Heart left ventricle (tissue), 16 donors: Measurements from ENCODE around the gene WDR90. TPM values are rescaled to one million over a fixed set of nuclear protein-coding genes. Genes with fewer than 3 reads are reported as not detected.

Source experiments
- ATAC-seq, 4 donors: fragments of 200-7000 bp; cut with Tn5 transposase; one replicate each; pipeline ENCODE4 v1.9.1; 2020 to 2022; ENCODE audit warnings: moderate library complexity in 4 of 4, mild to moderate bottlenecking in 3 of 4, moderate number of reproducible peaks in 1 of 4
- DNase-seq, 5 donors: peaks; one replicate each; pipeline ENCODE4 v3.0.0-alpha.2; 2020
- H3K27ac ChIP-seq, 12 donors: fragments of 200-600 bp; sonication (generic) in 4 of 12; one replicate each; pipeline versions ENCODE4 v1.5.0 to v1.8.0; 2016 to 2022; ENCODE audit warnings: mild to moderate bottlenecking in 2 of 12
- H3K27me3 ChIP-seq, 9 donors: fragments of 200-600 bp; sonication (generic) in 2 of 9; one replicate each; pipeline versions ENCODE4 v1.5.1 to v1.8.0; 2016 to 2022; ENCODE audit warnings: mild to moderate bottlenecking in 3 of 9
- H3K36me3 ChIP-seq, 9 donors: fragments of 200-600 bp; sonication (generic) in 2 of 9; one replicate each; pipeline versions ENCODE4 v1.5.0 to v1.8.0; 2018 to 2022; ENCODE audit warnings: mild to moderate bottlenecking in 2 of 9
- H3K4me1 ChIP-seq, 12 donors: fragments of 200-600 bp; sonication (generic) in 4 of 12; one replicate each; pipeline versions ENCODE4 v1.5.0 to v1.8.0; 2016 to 2022; ENCODE audit warnings: mild to moderate bottlenecking in 3 of 12
- H3K4me3 ChIP-seq, 12 donors: fragments of 200-600 bp; sonication (generic) in 4 of 12; one replicate each; pipeline versions ENCODE4 v1.5.0 to v1.8.0; 2017 to 2022; ENCODE audit warnings: mild to moderate bottlenecking in 9 of 12, moderate library complexity in 4 of 12
- H3K9me3 ChIP-seq, 12 donors: fragments of 200-600 bp; sonication (generic) in 4 of 12; one replicate each; pipeline versions ENCODE4 v1.5.0 to v1.8.0; 2016 to 2022; ENCODE audit warnings: mild to moderate bottlenecking in 1 of 12
- CTCF ChIP-seq, 12 donors: fragments of 200-600 bp; sonication (generic) in 4 of 12; IDR thresholded peaks; one replicate each; pipeline versions ENCODE4 v1.5.0 to v1.8.0; 2018 to 2022; ENCODE audit warnings: antibody characterized with exemption in 12 of 12, mild to moderate bottlenecking in 5 of 12
- POLR2A ChIP-seq, 2 donors: fragments of 450-650 bp; IDR thresholded peaks; one replicate each; pipeline ENCODE4 v1.6.1; 2017; ENCODE audit warnings: antibody characterized with exemption in 2 of 2, mild to moderate bottlenecking in 2 of 2, moderate library complexity in 2 of 2
- WGBS, 4 donors: extraction: QIAGEN DNeasy Blood & Tissue Kit in 2 of 4; methylation state at CpG; one replicate each; pipeline versions ENCODE4 v1.1.5 to v1.1.7; 2013 to 2018; 5-methylcytosine and 5-hydroxymethylcytosine counted together
- intact Hi-C, 10 donors: fragments of 100-400 bp; cut with DNase I; formaldehyde crosslinking; loops; one replicate each; pipeline versions ENCODE4 v1.11.1 to v1.14.2; 2022
- polyA plus RNA-seq, 2 donors: library from polyadenylated mRNA; stranded (reverse); fragments of 200-250 nt; gene quantifications; one replicate each; pipeline ENCODE4 v1.2.3, GENCODE V29; 2013
- total RNA-seq, 9 donors: library from RNA; depleted of rRNA in 2 of 9; stranded (reverse); fragments of >200 nt in 2 of 9; fragmentation: NEBNext Ultra II Directional in 3 of 9; extraction: Animal tissue kit (Norgen Biotek cat#: 25700) in 3 of 9; gene quantifications; one replicate each; pipeline versions ENCODE4 v1.1.0 to v1.2.4, GENCODE V29; 2016 to 2023
- donor health status: ischemic (EF 13 %, LVEDD 7.1; RV severe dilation, severe dysfunction).
- donor health status: healthy with polysubstance abuse.
- donor health status: DM: no; HTN: yes; CAD: no.
- donor health status: DM: no; HTN: no; CAD: no.
- donor health status: ischemic (EF 25% LVEDD 6.9; RV normal size, moderate dysfunction).
- donor health status: ischemic (EF 25% LVEDD 5.7; RV mildly dilated, moderate dysfunction).
- donor health status: healthy.
- donor health status: DM: yes; HTN: yes; CAD: no.
- donor health status: ischemic (EF 35%, LVEDD 5.7; RV mildly dilated, moderate dysfunction).
- donor health status: nonischemic (EF 11% LVEDD 7.7; RV severe dilation, severe dysfunction).
- donor health status: DM: yes; HTN: yes; CAD: no.
- donor health status: PGD.
- donor health status: ischemic (EF 29% LVEDD 5.4; RV normal size, mild dysfunction).
- donor health status: nonischemic (EF 23%, LVEDD 6.1; RV moderate dilation, normal function).

Gene WDR90
- total and polyA plus RNA-seq, 11 donors = 3.7 to 17.4 (median 8.6) TPM

GRCh38 chr16:662597-662996, 13.4 kb downstream of the WDR90 start:
- H3K4me3 ChIP-seq = no peak overlapping the region
- no peaks in the 10 kb centered on the region for H3K27me3 ChIP-seq
- H3K9me3 ChIP-seq = no peaks in the 10 kb centered on the region
- ATAC-seq = no peak
- peaks cover 0 to 7% (median 0%) of the 10 kb centered on the region in 9 donors for H3K36me3 ChIP-seq
- peaks cover 3 to 24% (median 15%) of the 10 kb centered on the region in 12 donors for H3K4me1 ChIP-seq
- no peak for TF ChIP-seq CTCF (IDR thresholded peaks at IDR 0.05)
- TF ChIP-seq POLR2A (IDR thresholded peaks at IDR 0.05) = no peak
- no peak overlapping the region for H3K27ac ChIP-seq
- WGBS, 4 donors = 94 to 98% (median 96%) methylated on average over 17 to 21 of the region's 21 CpGs
- intact Hi-C loops = loop anchor here in 4 of 10 donors (5.0 to 10.0 kb wide), 4 partner anchors 80 to 268 kb away; partner anchors contain the start of genes NME4 (in 2 of the 4) and RAB11FIP3 (in 1 of the 4)
- no peak for DNase-seq

GRCh38 chr16:666572-666971, 17.4 kb downstream of the WDR90 start:
- Histone ChIP-seq H3K9me3 (no peaks in the 10 kb centered on the region), H3K4me1 (peaks cover 6 to 22% (median 18%) of the 10 kb centered on the region in 12 donors), H3K27me3 (no peaks in the 10 kb centered on the region), H3K27ac (no peak overlapping the region), H3K36me3 (peaks cover 0 to 26% (median 24%) of the 10 kb centered on the region in 9 donors), H3K4me3 (no peak overlapping the region)
- intact Hi-C loops = loop anchor here in 2 of 10 donors (10.0 kb wide), 2 partner anchors 242 to 272 kb away; partner anchors contain the start of genes NME4 (in 2 of the 2) and RAB11FIP3 (in 1 of the 2)
- DNase-seq = no peak
- no peak for ATAC-seq
- TF ChIP-seq POLR2A (IDR thresholded peaks at IDR 0.05) (no peak), CTCF (IDR thresholded peaks at IDR 0.05) (no peak)
- WGBS, 4 donors = 87 to 93% (median 90%) methylated on average over 3 to 13 of the region's 13 CpGs

GRCh38 chr16:667113-667779, 18.1 kb downstream of the WDR90 start:
- no peaks in the 10 kb centered on the region for H3K27me3 ChIP-seq
- ATAC-seq (no peak), DNase-seq (no peak)
- peak overlapping the region in 10 of 12 donors; percentile 67 to 100 (median 94) for H3K4me3 ChIP-seq
- peaks cover 0 to 33% (median 31%) of the 10 kb centered on the region in 9 donors for H3K36me3 ChIP-seq
- no peak for TF ChIP-seq POLR2A (IDR thresholded peaks at IDR 0.05)
- no peak for TF ChIP-seq CTCF (IDR thresholded peaks at IDR 0.05)
- H3K27ac ChIP-seq = peak overlapping the region in 11 of 12 donors; percentile 66 to 99 (median 94)
- intact Hi-C loops = loop anchor here in 2 of 10 donors (10.0 kb wide), 2 partner anchors 242 to 272 kb away; partner anchors contain the start of genes NME4 (in 2 of the 2) and RAB11FIP3 (in 1 of the 2)
- WGBS, 4 donors = 78 to 88% (median 86%) methylated on average over 14 to 22 of the region's 22 CpGs
- peaks cover 6 to 22% (median 17%) of the 10 kb centered on the region in 12 donors for H3K4me1 ChIP-seq
- H3K9me3 ChIP-seq = no peaks in the 10 kb centered on the region
